GM23338 (cell line): ENCODE data around the gene LINGO1. TPM values are rescaled to one million over a fixed set of nuclear protein-coding genes. Genes with fewer than 3 reads are reported as not detected.
A peak's percentile ranks its signal among the peaks of the same experiment; 100 is the strongest.

Experiments used
- ATAC-seq: fragments of 200-7000 bp; cut with Tn5 transposase; 3 replicates; pipeline ENCODE4 v1.9.1; 2020
- DNase-seq: peaks from one replicate; pipeline ENCODE4 v3.0.0-alpha.2; 2015; ENCODE audit warnings: low spot score
- H2AFZ ChIP-seq: fragments of 200-600 bp; sonication (generic); 2 replicates; pipeline ENCODE4 v1.8.0; 2016; ENCODE audit warnings: antibody characterized with exemption, mild to moderate bottlenecking, moderate library complexity
- H3F3A ChIP-seq: fragments of 200-600 bp; sonication (generic); replicated peaks from 2 replicates; pipeline ENCODE4 v1.8.0; 2017; ENCODE audit warnings: antibody characterized with exemption, mixed run types, low read depth
- H3K27ac ChIP-seq: fragments of 200-600 bp; sonication (generic); 2 replicates; pipeline ENCODE4 v1.6.1; 2016; ENCODE audit warnings: low read depth
- H3K27me3 ChIP-seq: fragments of 200-600 bp; sonication (generic); 2 replicates; pipeline ENCODE4 v1.8.0; 2016; ENCODE audit warnings: mild to moderate bottlenecking, mixed run types, moderate library complexity; ENCODE audit not compliant: insufficient read depth
- H3K36me3 ChIP-seq: fragments of 200-600 bp; sonication (generic); 2 replicates; pipeline ENCODE4 v1.8.0; 2016; ENCODE audit warnings: mild to moderate bottlenecking; ENCODE audit not compliant: insufficient read depth
- H3K4me1 ChIP-seq: fragments of 200-600 bp; sonication (generic); 2 replicates; pipeline ENCODE4 v1.8.0; 2016; ENCODE audit warnings: mild to moderate bottlenecking, moderate library complexity; ENCODE audit not compliant: insufficient read depth
- H3K4me2 ChIP-seq: fragments of 200-600 bp; sonication (generic); 2 replicates; pipeline ENCODE4 v1.7.1; 2017; ENCODE audit warnings: mixed run types
- H3K4me3 ChIP-seq: fragments of 200-600 bp; sonication (generic); 2 replicates; pipeline ENCODE4 v1.6.1; 2016; ENCODE audit warnings: mixed run types
- H3K79me2 ChIP-seq: fragments of 200-600 bp; sonication (generic); replicated peaks from 2 replicates; pipeline ENCODE4 v1.8.0; 2017; ENCODE audit warnings: mild to moderate bottlenecking; ENCODE audit not compliant: insufficient read depth
- H3K9me2 ChIP-seq: fragments of 200-600 bp; sonication (generic); 2 replicates; pipeline ENCODE4 v1.8.0; 2017; ENCODE audit not compliant: insufficient read depth
- H4K20me1 ChIP-seq: fragments of 200-600 bp; sonication (generic); replicated peaks from 2 replicates; pipeline ENCODE4 v1.8.0; 2017; ENCODE audit warnings: mild to moderate bottlenecking; ENCODE audit not compliant: insufficient read depth
- H3K27ac Mint-ChIP-seq: 2 replicates; pipeline ENCODE4 v1.8.0; 2020; ENCODE audit warnings: inconsistent platforms, mild to moderate bottlenecking, moderate library complexity, mixed read lengths
- H3K27me3 Mint-ChIP-seq: 3 replicates; pipeline ENCODE4 v1.8.0; 2022; ENCODE audit warnings: low read depth, mild to moderate bottlenecking, moderate library complexity, mixed read lengths, inconsistent platforms; ENCODE audit not compliant: insufficient read depth, poor library complexity
- H3K36me3 Mint-ChIP-seq: 3 replicates; pipeline ENCODE4 v1.8.0; 2021; ENCODE audit warnings: low read depth, mild to moderate bottlenecking, inconsistent platforms, moderate library complexity, mixed read lengths
- H3K4me1 Mint-ChIP-seq: 3 replicates; pipeline ENCODE4 v1.8.0; 2020; ENCODE audit warnings: mild to moderate bottlenecking, inconsistent platforms, mixed read lengths
- H3K4me3 Mint-ChIP-seq: 3 replicates; pipeline ENCODE4 v1.8.0; 2021; ENCODE audit warnings: moderate library complexity, mild to moderate bottlenecking, inconsistent platforms, mixed read lengths
- H3K9me3 Mint-ChIP-seq: 3 replicates; pipeline ENCODE4 v1.8.0; 2020; ENCODE audit warnings: moderate library complexity, mild to moderate bottlenecking, inconsistent platforms, mixed read lengths
- CTCF ChIP-seq, 2 experiments: fragments of 200-600 bp in 1 of 2; sonication (generic) in 1 of 2; conservative IDR thresholded peaks; 2 replicates each; pipeline versions ENCODE4 v1.5.1 to v1.6.1; 2016 to 2017; ENCODE audit warnings: antibody characterized with exemption in 2 of 2, low read depth in 2 of 2, mild to moderate bottlenecking in 2 of 2, moderate library complexity in 1 of 2
- EZH2 ChIP-seq: fragments of 200-600 bp; sonication (generic); IDR thresholded peaks from one replicate; pipeline ENCODE4 v1.8.0; 2017; ENCODE audit warnings: antibody characterized with exemption, mild to moderate bottlenecking, low read depth; ENCODE audit not compliant: unreplicated experiment
- EZH2phosphoT487 ChIP-seq: fragments of 200-600 bp; sonication (generic); IDR thresholded peaks from one replicate; pipeline ENCODE4 v1.8.1; 2018; ENCODE audit warnings: antibody characterized with exemption; ENCODE audit not compliant: unreplicated experiment
- JUNB ChIP-seq: IDR thresholded peaks from one replicate; pipeline ENCODE4 v1.6.1; 2016; ENCODE audit warnings: antibody characterized with exemption; ENCODE audit not compliant: unreplicated experiment
- NANOG ChIP-seq: IDR thresholded peaks from 2 replicates; pipeline ENCODE4 v1.6.1; 2016; ENCODE audit warnings: antibody characterized with exemption, borderline replicate concordance
- POLR2AphosphoS5 ChIP-seq: IDR thresholded peaks from 2 replicates; pipeline ENCODE4 v1.6.1; 2016; ENCODE audit warnings: antibody characterized with exemption, low read depth
- STAT1 ChIP-seq: IDR thresholded peaks from one replicate; pipeline ENCODE4 v1.6.1; 2016; ENCODE audit warnings: antibody characterized with exemption; ENCODE audit not compliant: unreplicated experiment
- ZNF114 ChIP-seq: fragments of 250-450 bp; sonication (Bioruptor Pico); IDR thresholded peaks from 2 replicates; pipeline ENCODE4 v1.5.0; 2020; ENCODE audit warnings: mild to moderate bottlenecking, moderate library complexity
- ZNF331 ChIP-seq: fragments of 250-450 bp; sonication (Bioruptor Pico); IDR thresholded peaks from 2 replicates; pipeline ENCODE4 v1.5.0; 2020; ENCODE audit warnings: low read depth, mild to moderate bottlenecking, moderate library complexity
- polyA plus RNA-seq: library from polyadenylated mRNA; unstranded; fragments of >200 nt; fragmentation: Nextera tagmentation; extraction: Ambion mirVana; gene quantifications from 2 replicates; pipeline ENCODE4 v1.2.1, GENCODE V29; 2016
- total RNA-seq: library from RNA; depleted of rRNA; stranded (reverse); fragments of >200 nt; shearing (Covaris generic); gene quantifications from 2 replicates; pipeline ENCODE4 v1.2.3, GENCODE V29; 2014
- TF ChIP-seq, protein P1 (sequence below): IDR thresholded peaks from 2 replicates; pipeline ENCODE4 v1.6.1; 2016; ENCODE audit warnings: antibody characterized with exemption
- TF ChIP-seq, protein P2 (sequence below): IDR thresholded peaks from one replicate; pipeline ENCODE4 v1.6.1; 2018; ENCODE audit warnings: antibody characterized with exemption; ENCODE audit not compliant: unreplicated experiment

Gene LINGO1
- total and polyA plus RNA-seq, 2 experiments from 2014 or later, result 16.9 to 63.1 TPM

DNA sequence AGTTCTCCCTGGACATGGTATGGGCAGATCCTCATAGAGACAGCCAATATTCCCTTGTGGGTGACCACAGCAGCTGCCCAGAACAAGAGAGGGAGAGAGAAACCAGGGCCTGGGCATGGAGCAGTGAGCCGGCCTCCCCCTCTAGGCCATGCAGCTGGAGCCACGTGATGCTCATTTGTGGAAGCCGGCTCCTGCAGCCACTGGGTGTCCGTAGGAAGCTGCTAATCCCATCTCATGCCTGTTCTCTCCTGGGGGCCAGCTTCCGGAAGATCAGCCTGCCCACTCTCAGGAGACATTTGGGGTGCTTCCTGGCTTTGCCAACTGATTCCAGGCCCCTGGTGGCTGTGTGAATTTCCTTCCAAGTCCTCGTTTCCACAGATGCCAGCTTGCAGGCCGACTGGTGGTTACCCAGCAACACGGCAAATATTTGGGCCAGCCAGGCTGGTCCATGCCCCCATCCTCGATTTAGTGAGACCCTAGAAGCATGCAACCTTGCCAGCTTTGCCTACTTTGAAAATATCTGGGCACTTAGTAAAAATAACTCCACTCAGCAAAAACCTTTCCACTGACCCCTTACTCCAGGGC lies 55.3 kb downstream of the LINGO1 start:
- no peaks in the 10 kb centered on the region for H3K36me3 ChIP-seq
- peaks cover 23% of the 10 kb centered on the region for H3K27me3 Mint-ChIP-seq
- no peaks in the 10 kb centered on the region for H3K79me2 ChIP-seq
- no peak overlapping the region for H3K4me2 ChIP-seq
- no peaks in the 10 kb centered on the region for H3F3A ChIP-seq
- no peak overlapping the region for H3K27ac ChIP-seq
- H3K9me2 ChIP-seq, result no peaks in the 10 kb centered on the region
- peak overlapping the region; percentile 50; the same call in 1 of the 2 replicates for H3K27ac Mint-ChIP-seq
- no peaks in the 10 kb centered on the region for H3K36me3 Mint-ChIP-seq
- no peak overlapping the region for H3K4me3 ChIP-seq
- TF ChIP-seq, protein P1, sequence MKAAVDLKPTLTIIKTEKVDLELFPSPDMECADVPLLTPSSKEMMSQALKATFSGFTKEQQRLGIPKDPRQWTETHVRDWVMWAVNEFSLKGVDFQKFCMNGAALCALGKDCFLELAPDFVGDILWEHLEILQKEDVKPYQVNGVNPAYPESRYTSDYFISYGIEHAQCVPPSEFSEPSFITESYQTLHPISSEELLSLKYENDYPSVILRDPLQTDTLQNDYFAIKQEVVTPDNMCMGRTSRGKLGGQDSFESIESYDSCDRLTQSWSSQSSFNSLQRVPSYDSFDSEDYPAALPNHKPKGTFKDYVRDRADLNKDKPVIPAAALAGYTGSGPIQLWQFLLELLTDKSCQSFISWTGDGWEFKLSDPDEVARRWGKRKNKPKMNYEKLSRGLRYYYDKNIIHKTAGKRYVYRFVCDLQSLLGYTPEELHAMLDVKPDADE, result no peak
- TF ChIP-seq JUNB (no peak), EZH2 (no peak), STAT1 (no peak)
- TF ChIP-seq, protein P2, sequence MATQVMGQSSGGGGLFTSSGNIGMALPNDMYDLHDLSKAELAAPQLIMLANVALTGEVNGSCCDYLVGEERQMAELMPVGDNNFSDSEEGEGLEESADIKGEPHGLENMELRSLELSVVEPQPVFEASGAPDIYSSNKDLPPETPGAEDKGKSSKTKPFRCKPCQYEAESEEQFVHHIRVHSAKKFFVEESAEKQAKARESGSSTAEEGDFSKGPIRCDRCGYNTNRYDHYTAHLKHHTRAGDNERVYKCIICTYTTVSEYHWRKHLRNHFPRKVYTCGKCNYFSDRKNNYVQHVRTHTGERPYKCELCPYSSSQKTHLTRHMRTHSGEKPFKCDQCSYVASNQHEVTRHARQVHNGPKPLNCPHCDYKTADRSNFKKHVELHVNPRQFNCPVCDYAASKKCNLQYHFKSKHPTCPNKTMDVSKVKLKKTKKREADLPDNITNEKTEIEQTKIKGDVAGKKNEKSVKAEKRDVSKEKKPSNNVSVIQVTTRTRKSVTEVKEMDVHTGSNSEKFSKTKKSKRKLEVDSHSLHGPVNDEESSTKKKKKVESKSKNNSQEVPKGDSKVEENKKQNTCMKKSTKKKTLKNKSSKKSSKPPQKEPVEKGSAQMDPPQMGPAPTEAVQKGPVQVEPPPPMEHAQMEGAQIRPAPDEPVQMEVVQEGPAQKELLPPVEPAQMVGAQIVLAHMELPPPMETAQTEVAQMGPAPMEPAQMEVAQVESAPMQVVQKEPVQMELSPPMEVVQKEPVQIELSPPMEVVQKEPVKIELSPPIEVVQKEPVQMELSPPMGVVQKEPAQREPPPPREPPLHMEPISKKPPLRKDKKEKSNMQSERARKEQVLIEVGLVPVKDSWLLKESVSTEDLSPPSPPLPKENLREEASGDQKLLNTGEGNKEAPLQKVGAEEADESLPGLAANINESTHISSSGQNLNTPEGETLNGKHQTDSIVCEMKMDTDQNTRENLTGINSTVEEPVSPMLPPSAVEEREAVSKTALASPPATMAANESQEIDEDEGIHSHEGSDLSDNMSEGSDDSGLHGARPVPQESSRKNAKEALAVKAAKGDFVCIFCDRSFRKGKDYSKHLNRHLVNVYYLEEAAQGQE, result no peak
- peaks cover 7% of the 10 kb centered on the region; the same call in 1 of the 3 replicates for H3K4me1 Mint-ChIP-seq
- H3K4me1 ChIP-seq, result no peaks in the 10 kb centered on the region
- no peaks in the 10 kb centered on the region for H4K20me1 ChIP-seq
- no peak overlapping the region for H3K4me3 Mint-ChIP-seq
- H3K9me3 Mint-ChIP-seq, result no peaks in the 10 kb centered on the region
- H2AFZ ChIP-seq, result no peak overlapping the region
- DNase-seq (no peak), ATAC-seq (peak; percentile 34)
- H3K27me3 ChIP-seq, result no peaks in the 10 kb centered on the region

GRCh38 chr15:77576538-77576937 lies 56.2 kb downstream of the LINGO1 start:
- no peaks in the 10 kb centered on the region for H4K20me1 ChIP-seq
- H3K4me3 ChIP-seq, result no peak overlapping the region
- H3K79me2 ChIP-seq, result no peaks in the 10 kb centered on the region
- no peaks in the 10 kb centered on the region for H3K36me3 ChIP-seq
- H3K4me1 ChIP-seq, result no peaks in the 10 kb centered on the region
- H2AFZ ChIP-seq, result no peak overlapping the region
- Mint-ChIP-seq H3K9me3 (no peaks in the 10 kb centered on the region), H3K4me3 (no peak overlapping the region), H3K4me1 (peaks cover 7% of the 10 kb centered on the region; the same call in 1 of the 3 replicates), H3K27ac (no peak overlapping the region), H3K36me3 (no peaks in the 10 kb centered on the region), H3K27me3 (peaks cover 20% of the 10 kb centered on the region)
- no peaks in the 10 kb centered on the region for H3K27me3 ChIP-seq
- H3K27ac ChIP-seq, result no peak overlapping the region
- H3K9me2 ChIP-seq, result no peaks in the 10 kb centered on the region
- DNase-seq (no peak), ATAC-seq (no peak)
- H3K4me2 ChIP-seq, result no peak overlapping the region
- H3F3A ChIP-seq, result no peaks in the 10 kb centered on the region
- TF ChIP-seq STAT1 (no peak), POLR2AphosphoS5 (no peak), CTCF (conservative IDR thresholded peaks at IDR 0.05; ENCODE audit: low read depth in 2 of 2) (no peak), NANOG (no peak), ZNF114 (CRISPR knock-in tag) (no peak), ZNF331 (CRISPR knock-in tag) (no peak), EZH2 (no peak), EZH2phosphoT487 (no peak)
- TF ChIP-seq, protein P1, result no peak
